ENCODE data around the gene CSNK1A1.

DNA sequence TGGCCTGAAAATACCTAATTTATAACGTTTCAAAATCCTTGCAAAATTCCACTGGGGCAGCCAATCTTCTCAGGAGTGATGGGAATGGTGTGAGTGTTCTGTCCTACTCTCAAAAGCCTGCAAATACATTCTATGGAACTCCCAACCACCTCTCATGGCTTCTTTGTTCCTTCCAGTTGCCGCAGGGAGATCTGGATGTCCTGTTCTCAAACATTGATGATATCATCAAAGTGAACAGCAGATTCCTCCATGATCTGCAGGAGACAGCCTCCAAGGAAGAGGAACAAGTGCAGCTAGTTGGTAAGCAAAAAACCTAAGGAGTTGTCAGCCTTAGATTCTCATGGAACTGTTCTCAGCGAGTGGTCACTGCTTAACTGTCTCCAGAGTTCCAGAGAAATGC lies 49.7 kb upstream of the CSNK1A1 start:
- TF ChIP-seq, protein P1, sequence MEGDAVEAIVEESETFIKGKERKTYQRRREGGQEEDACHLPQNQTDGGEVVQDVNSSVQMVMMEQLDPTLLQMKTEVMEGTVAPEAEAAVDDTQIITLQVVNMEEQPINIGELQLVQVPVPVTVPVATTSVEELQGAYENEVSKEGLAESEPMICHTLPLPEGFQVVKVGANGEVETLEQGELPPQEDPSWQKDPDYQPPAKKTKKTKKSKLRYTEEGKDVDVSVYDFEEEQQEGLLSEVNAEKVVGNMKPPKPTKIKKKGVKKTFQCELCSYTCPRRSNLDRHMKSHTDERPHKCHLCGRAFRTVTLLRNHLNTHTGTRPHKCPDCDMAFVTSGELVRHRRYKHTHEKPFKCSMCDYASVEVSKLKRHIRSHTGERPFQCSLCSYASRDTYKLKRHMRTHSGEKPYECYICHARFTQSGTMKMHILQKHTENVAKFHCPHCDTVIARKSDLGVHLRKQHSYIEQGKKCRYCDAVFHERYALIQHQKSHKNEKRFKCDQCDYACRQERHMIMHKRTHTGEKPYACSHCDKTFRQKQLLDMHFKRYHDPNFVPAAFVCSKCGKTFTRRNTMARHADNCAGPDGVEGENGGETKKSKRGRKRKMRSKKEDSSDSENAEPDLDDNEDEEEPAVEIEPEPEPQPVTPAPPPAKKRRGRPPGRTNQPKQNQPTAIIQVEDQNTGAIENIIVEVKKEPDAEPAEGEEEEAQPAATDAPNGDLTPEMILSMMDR (IDR thresholded peaks at IDR 0.05): no peak
- TF ChIP-seq EZH2phosphoT487 (IDR thresholded peaks at IDR 0.05) (no peak), EZH2 (IDR thresholded peaks at IDR 0.05) (no peak)
